ES-I3 (cell line): ENCODE measurements around the gene CDH4.

Source experiments
- H3K36me3 ChIP-seq: 2 replicates; pipeline ENCODE4 v1.6.1; 2013; ENCODE audit warnings: mild to moderate bottlenecking, low read length, control low read depth, moderate library complexity; ENCODE audit not compliant: insufficient read depth
- H3K4me1 ChIP-seq: 2 replicates; pipeline ENCODE4 v1.6.1; 2013; ENCODE audit warnings: mild to moderate bottlenecking, control low read depth, low read length; ENCODE audit not compliant: insufficient read depth
- H3K9ac ChIP-seq: 2 replicates; pipeline ENCODE4 v1.6.1; 2013; ENCODE audit warnings: low read depth, mild to moderate bottlenecking, low read length, moderate library complexity
- H3K9me3 ChIP-seq: 2 replicates; pipeline ENCODE4 v1.6.1; 2013; ENCODE audit warnings: mild to moderate bottlenecking, low read length, moderate library complexity; ENCODE audit not compliant: control insufficient read depth, insufficient read depth

CDH4 gene

GRCh38 chr20:61281286-61281795 lies 29.3 kb downstream of the CDH4 start:
- Histone ChIP-seq H3K36me3 (no peaks in the 10 kb centered on the region), H3K4me1 (no peaks in the 10 kb centered on the region; the same call in 1 of the 2 replicates), H3K9me3 (no peaks in the 10 kb centered on the region), H3K9ac (no peak overlapping the region)

- Histone ChIP-seq H3K4me1 (no peaks in the 10 kb centered on the region; the same call in 1 of the 2 replicates), H3K9ac (no peak overlapping the region), H3K9me3 (no peaks in the 10 kb centered on the region), H3K36me3 (no peaks in the 10 kb centered on the region)
These were observed 32.7 kb downstream of the CDH4 start for GRCh38 chr20:61284752-61285151.

- Histone ChIP-seq H3K9ac (no peak overlapping the region), H3K9me3 (no peaks in the 10 kb centered on the region), H3K4me1 (no peaks in the 10 kb centered on the region; the same call in 1 of the 2 replicates), H3K36me3 (no peaks in the 10 kb centered on the region)
These were observed 33.1 kb downstream of the CDH4 start for GRCh38 chr20:61285152-61285645.

GRCh38 chr20:61285691-61286090 lies 33.6 kb downstream of the CDH4 start:
- no peak overlapping the region for H3K9ac ChIP-seq
- H3K4me1 ChIP-seq = no peaks in the 10 kb centered on the region; the same call in 1 of the 2 replicates
- H3K9me3 ChIP-seq = no peaks in the 10 kb centered on the region
- no peaks in the 10 kb centered on the region for H3K36me3 ChIP-seq

- Histone ChIP-seq H3K9me3 (no peaks in the 10 kb centered on the region), H3K36me3 (no peaks in the 10 kb centered on the region), H3K4me1 (no peaks in the 10 kb centered on the region), H3K9ac (no peak overlapping the region)
These were observed 35.7 kb downstream of the CDH4 start for GRCh38 chr20:61287583-61288275.

- Histone ChIP-seq H3K9ac (no peak overlapping the region), H3K9me3 (no peaks in the 10 kb centered on the region), H3K4me1 (no peaks in the 10 kb centered on the region), H3K36me3 (no peaks in the 10 kb centered on the region)
These were observed 36.3 kb downstream of the CDH4 start for GRCh38 chr20:61288331-61288784.

GRCh38 chr20:61289166-61289565 lies 37.1 kb downstream of the CDH4 start:
- Histone ChIP-seq H3K9me3 (no peaks in the 10 kb centered on the region), H3K4me1 (no peaks in the 10 kb centered on the region), H3K9ac (no peak overlapping the region), H3K36me3 (no peaks in the 10 kb centered on the region)

- no peak overlapping the region for H3K9ac ChIP-seq
- H3K36me3 ChIP-seq = no peaks in the 10 kb centered on the region
- no peaks in the 10 kb centered on the region for H3K9me3 ChIP-seq
- H3K4me1 ChIP-seq = no peaks in the 10 kb centered on the region; the same call in 1 of the 2 replicates
These were observed 38.7 kb downstream of the CDH4 start for GRCh38 chr20:61290721-61291120.

GRCh38 chr20:61291166-61291829 lies 39.2 kb downstream of the CDH4 start:
- H3K4me1 ChIP-seq = no peaks in the 10 kb centered on the region; the same call in 1 of the 2 replicates
- no peak overlapping the region for H3K9ac ChIP-seq
- H3K9me3 ChIP-seq = no peaks in the 10 kb centered on the region
- H3K36me3 ChIP-seq = no peaks in the 10 kb centered on the region

GRCh38 chr20:61292391-61292790 lies 40.3 kb downstream of the CDH4 start:
- no peaks in the 10 kb centered on the region for H3K36me3 ChIP-seq
- H3K9ac ChIP-seq = no peak overlapping the region
- no peaks in the 10 kb centered on the region for H3K9me3 ChIP-seq
- no peaks in the 10 kb centered on the region; the same call in 1 of the 2 replicates for H3K4me1 ChIP-seq

GRCh38 chr20:61292821-61293612 lies 41.0 kb downstream of the CDH4 start:
- Histone ChIP-seq H3K9me3 (no peaks in the 10 kb centered on the region), H3K4me1 (no peaks in the 10 kb centered on the region; the same call in 1 of the 2 replicates), H3K36me3 (no peaks in the 10 kb centered on the region), H3K9ac (no peak overlapping the region)

- Histone ChIP-seq H3K4me1 (no peaks in the 10 kb centered on the region; the same call in 1 of the 2 replicates), H3K9me3 (no peaks in the 10 kb centered on the region), H3K9ac (no peak overlapping the region), H3K36me3 (no peaks in the 10 kb centered on the region)
These were observed 41.9 kb downstream of the CDH4 start for GRCh38 chr20:61293951-61294350.

GRCh38 chr20:61295249-61295648 lies 43.2 kb downstream of the CDH4 start:
- no peaks in the 10 kb centered on the region; the same call in 1 of the 2 replicates for H3K4me1 ChIP-seq
- no peak overlapping the region for H3K9ac ChIP-seq
- H3K36me3 ChIP-seq = no peaks in the 10 kb centered on the region
- no peaks in the 10 kb centered on the region for H3K9me3 ChIP-seq
